Neural progenitor cell (in vitro differentiated cells): ENCODE data around the gene MYO1D.

Source experiments
- CTCF ChIP-seq: fragments of 200-600 bp; sonication (generic); IDR thresholded peaks from 2 replicates; pipeline ENCODE4 v1.5.1; 2017; ENCODE audit warnings: antibody characterized with exemption, mild to moderate bottlenecking
- EZH2 ChIP-seq: fragments of 200-600 bp; sonication (generic); IDR thresholded peaks from 2 replicates; pipeline ENCODE4 v1.6.1; 2017; ENCODE audit warnings: antibody characterized with exemption, mild to moderate bottlenecking, moderate library complexity
- EZH2phosphoT487 ChIP-seq: fragments of 200-600 bp; sonication (generic); IDR thresholded peaks from 2 replicates; pipeline ENCODE4 v1.6.1; 2017; ENCODE audit warnings: antibody characterized with exemption

DNA sequence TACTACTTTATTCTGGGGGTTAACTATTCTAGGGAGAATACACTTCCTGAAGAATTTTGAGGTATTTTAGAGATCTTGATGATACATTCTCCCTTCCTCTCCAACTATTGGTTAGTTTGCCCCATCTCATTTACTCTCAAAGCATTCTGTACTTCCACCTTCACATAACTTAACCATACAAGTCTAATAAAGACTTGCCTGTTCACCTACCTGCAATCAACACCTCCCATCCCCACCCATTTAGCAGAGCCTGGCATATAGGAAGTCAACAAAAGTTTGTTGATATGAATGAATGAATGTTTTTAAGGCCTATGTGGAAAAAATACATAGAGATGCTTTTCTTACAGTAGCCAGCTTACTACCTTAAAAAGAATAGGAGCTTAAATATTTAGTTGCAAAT, 50.8 kb downstream of the MYO1D start:
- TF ChIP-seq CTCF (no peak), EZH2phosphoT487 (no peak), EZH2 (no peak)
